ENCODE measurements around the gene MMP26. TPM values are rescaled to one million over a fixed set of nuclear protein-coding genes. Genes with fewer than 3 reads are reported as not detected.
"Not testable (repeated sequence)": the region's sequence is repeated elsewhere in the genome, so short reads cannot be mapped to it uniquely, and the experiment has no call there.

MMP26 gene
- total RNA-seq, 2 donors from 2014 or later, result not detected

- Mint-ChIP-seq H3K4me1 (no peaks in the 10 kb centered on the region), H3K4me3 (no peak within 1 kb of the TSS), H3K27me3 (peaks cover 4% of the 10 kb centered on the region), H3K27ac (no peak within 1 kb of the TSS), H3K9me3 (no peaks in the 10 kb centered on the region), H3K36me3 (ENCODE audit: low read depth) (no peaks in the 10 kb centered on the region)
- ATAC-seq (replicated peaks), result no peak
Measured at GRCh38 chr11:4697585-4697984, 7.0 kb upstream of the MMP26 start, which contains the start of gene OR51E2. Gene OR51E2 (minus strand): TSS chr11:4697853. CDS start chr11:4682711, 15,142 bp downstream.

- no peak overlapping the region for H3K27ac Mint-ChIP-seq
- H3K4me3 Mint-ChIP-seq, result no peak overlapping the region
- H3K27me3 Mint-ChIP-seq, result peaks cover 4% of the 10 kb centered on the region
- no peaks in the 10 kb centered on the region for H3K9me3 Mint-ChIP-seq
- H3K36me3 Mint-ChIP-seq (ENCODE audit: low read depth), result no peaks in the 10 kb centered on the region
- ATAC-seq (replicated peaks), result peak; percentile 75
- H3K4me1 Mint-ChIP-seq, result no peaks in the 10 kb centered on the region
Measured at GRCh38 chr11:4699697-4700435, 4.7 kb upstream of the MMP26 start.

- no peaks in the 10 kb centered on the region for H3K36me3 Mint-ChIP-seq (ENCODE audit: low read depth)
- H3K4me3 Mint-ChIP-seq, result no peak overlapping the region
- ATAC-seq (replicated peaks), result no peak
- H3K9me3 Mint-ChIP-seq, result no peaks in the 10 kb centered on the region
- no peaks in the 10 kb centered on the region for H3K4me1 Mint-ChIP-seq
- H3K27ac Mint-ChIP-seq, result no peak overlapping the region
- H3K27me3 Mint-ChIP-seq, result peaks cover 6% of the 10 kb centered on the region
Measured at GRCh38 chr11:4700436-4700820, 4.2 kb upstream of the MMP26 start.

GRCh38 chr11:4704790-4705334, 278 bp downstream of the MMP26 start:
- Mint-ChIP-seq H3K9me3 (no peaks in the 10 kb centered on the region), H3K27me3 (peaks cover 13% of the 10 kb centered on the region), H3K27ac (no peak overlapping the region), H3K4me3 (no peak overlapping the region), H3K36me3 (ENCODE audit: low read depth) (no peaks in the 10 kb centered on the region), H3K4me1 (no peaks in the 10 kb centered on the region)
- no peak for ATAC-seq (replicated peaks)

GRCh38 chr11:4713241-4713640, 8.7 kb downstream of the MMP26 start:
- H3K4me1 Mint-ChIP-seq, result no peaks in the 10 kb centered on the region
- peaks cover 18% of the 10 kb centered on the region for H3K27me3 Mint-ChIP-seq
- H3K27ac Mint-ChIP-seq, result no peak overlapping the region
- no peaks in the 10 kb centered on the region for H3K9me3 Mint-ChIP-seq
- no peak for ATAC-seq (replicated peaks)
- H3K4me3 Mint-ChIP-seq, result no peak overlapping the region
- no peaks in the 10 kb centered on the region for H3K36me3 Mint-ChIP-seq (ENCODE audit: low read depth)

GRCh38 chr11:4714300-4714699, 9.7 kb downstream of the MMP26 start:
- H3K4me3 Mint-ChIP-seq, result no peak overlapping the region
- H3K9me3 Mint-ChIP-seq, result no peaks in the 10 kb centered on the region
- peaks cover 22% of the 10 kb centered on the region for H3K27me3 Mint-ChIP-seq
- H3K4me1 Mint-ChIP-seq, result no peaks in the 10 kb centered on the region
- no peak for ATAC-seq (replicated peaks)
- H3K27ac Mint-ChIP-seq, result no peak overlapping the region
- no peaks in the 10 kb centered on the region for H3K36me3 Mint-ChIP-seq (ENCODE audit: low read depth)

GRCh38 chr11:4722616-4723534, 18.3 kb downstream of the MMP26 start:
- H3K4me3 Mint-ChIP-seq; H3K4me1 Mint-ChIP-seq; H3K9me3 Mint-ChIP-seq; H3K36me3 Mint-ChIP-seq (ENCODE audit: low read depth); ATAC-seq (replicated peaks); H3K27ac Mint-ChIP-seq: not testable (repeated sequence)
- H3K27me3 Mint-ChIP-seq, result peaks cover 11% of the 10 kb centered on the region

- H3K27ac Mint-ChIP-seq, result no peak overlapping the region
- no peaks in the 10 kb centered on the region for H3K9me3 Mint-ChIP-seq
- H3K27me3 Mint-ChIP-seq, result peaks cover 5% of the 10 kb centered on the region
- H3K4me1 Mint-ChIP-seq, result no peaks in the 10 kb centered on the region
- no peak overlapping the region for H3K4me3 Mint-ChIP-seq
- ATAC-seq (replicated peaks), result no peak
- no peaks in the 10 kb centered on the region for H3K36me3 Mint-ChIP-seq (ENCODE audit: low read depth)
Measured at GRCh38 chr11:4727171-4727570, 22.6 kb downstream of the MMP26 start.

GRCh38 chr11:4740735-4741134, 36.2 kb downstream of the MMP26 start:
- Mint-ChIP-seq H3K36me3 (ENCODE audit: low read depth) (no peaks in the 10 kb centered on the region), H3K4me1 (no peaks in the 10 kb centered on the region), H3K27ac (no peak overlapping the region), H3K9me3 (no peaks in the 10 kb centered on the region), H3K27me3 (peaks cover 15% of the 10 kb centered on the region), H3K4me3 (no peak overlapping the region)
- no peak for ATAC-seq (replicated peaks)

- Mint-ChIP-seq H3K4me1 (no peaks in the 10 kb centered on the region), H3K27me3 (peaks cover 28% of the 10 kb centered on the region), H3K36me3 (ENCODE audit: low read depth) (no peaks in the 10 kb centered on the region), H3K4me3 (no peak overlapping the region), H3K27ac (no peak overlapping the region), H3K9me3 (no peaks in the 10 kb centered on the region)
- ATAC-seq (replicated peaks), result no peak
Measured at GRCh38 chr11:4748438-4748837, 43.9 kb downstream of the MMP26 start.

- Mint-ChIP-seq H3K4me3 (no peak overlapping the region), H3K27ac (no peak overlapping the region), H3K4me1 (no peaks in the 10 kb centered on the region), H3K27me3 (peaks cover 28% of the 10 kb centered on the region), H3K36me3 (ENCODE audit: low read depth) (no peaks in the 10 kb centered on the region), H3K9me3 (no peaks in the 10 kb centered on the region)
- ATAC-seq (replicated peaks), result no peak
Measured at GRCh38 chr11:4751201-4751600, 46.6 kb downstream of the MMP26 start.

Other genes with a start within 250 kb of the MMP26 start
- under 1 TPM in 1 of 2 donors, not detected in 1; 0.05 TPM for gene OR52K1, start 222.1 kb upstream of the MMP26 start, total RNA-seq
- gene OR52M1, start 159.6 kb upstream of the MMP26 start, total RNA-seq, result not detected
- not detected for gene OR52I2, start 123.0 kb upstream of the MMP26 start, total RNA-seq
- gene OR52I1, start 110.7 kb upstream of the MMP26 start, total RNA-seq, result under 1 TPM in 1 of 2 donors, not detected in 1; 0.13 TPM
- gene TRIM68, start 96.6 kb upstream of the MMP26 start, total RNA-seq, result 1 to 10 TPM; 5.3 to 7.9 TPM
- not detected for gene OR51D1, start 67.3 kb upstream of the MMP26 start, total RNA-seq
- not detected for gene OR51E1, start 60.8 kb upstream of the MMP26 start, total RNA-seq
- not detected for gene OR51E2, start 6.9 kb upstream of the MMP26 start, total RNA-seq
- gene OR51F1, start 65.2 kb downstream of the MMP26 start, total RNA-seq, result not detected
- not detected for gene OR52R1, start 99.6 kb downstream of the MMP26 start, total RNA-seq
- gene OR51F2, start 116.5 kb downstream of the MMP26 start, total RNA-seq, result not detected
- not detected for gene OR51S1, start 144.4 kb downstream of the MMP26 start, total RNA-seq
- gene OR51T1, start 177.1 kb downstream of the MMP26 start, total RNA-seq, result not detected
- gene OR51A7, start 199.0 kb downstream of the MMP26 start, total RNA-seq, result not detected
- not detected for gene OR51G2, start 214.6 kb downstream of the MMP26 start, total RNA-seq
- gene OR51G1, start 219.6 kb downstream of the MMP26 start, total RNA-seq, result not detected
- not detected for gene OR51A4, start 242.8 kb downstream of the MMP26 start, total RNA-seq